H1 (cell line): ENCODE results near the gene SHMT1. TPM values are rescaled to one million over a fixed set of nuclear protein-coding genes. Genes with fewer than 3 reads are reported as not detected.

Experiments used
- CTCF ChIA-PET: fragments of 300-600 bp; sonication (Branson Sonifier 250); formaldehyde crosslinking; loops from one replicate; lab custom pipeline; 2021; ENCODE audit not compliant: partially characterized antibody; lab: Charles Lee
- POLR2A ChIA-PET: fragments of 300-600 bp; sonication (Branson Sonifier 250); formaldehyde crosslinking; loops from one replicate; lab custom pipeline; 2021; ENCODE audit warnings: inconsistent platforms; ENCODE audit not compliant: partially characterized antibody; lab: Charles Lee
- DNase-seq, 2 experiments: peaks; one replicate each; pipeline versions ENCODE4 v3.0.0 to v3.0.0-alpha.2; 2010 to 2022; ENCODE audit warnings: low spot score in 2 of 2, low read depth in 1 of 2, mixed read lengths in 1 of 2
- FAIRE-seq: peaks from 2 replicates; lab custom pipeline; 2011; peaks lifted over from hg19 to GRCh38; lab: Jason Lieb, UNC
- H2AFZ ChIP-seq: 2 replicates; pipeline ENCODE4 v1.8.1; 2012; ENCODE audit warnings: low read length, inconsistent platforms
- H2AK5ac ChIP-seq: 2 replicates; pipeline ENCODE4 v1.6.1; 2013; ENCODE audit warnings: low read depth, low read length
- H2BK120ac ChIP-seq: replicated peaks from 2 replicates; pipeline ENCODE3; 2013; ENCODE audit warnings: low read depth, low read length, inconsistent platforms
- H2BK12ac ChIP-seq: 2 replicates; pipeline ENCODE4 v1.6.1; 2013; ENCODE audit warnings: low read depth, low read length
- H2BK15ac ChIP-seq: 2 replicates; pipeline ENCODE4 v1.6.1; 2013; ENCODE audit warnings: low read length
- H2BK20ac ChIP-seq: 2 replicates; pipeline ENCODE4 v1.6.1; 2013; ENCODE audit warnings: low read length
- H2BK5ac ChIP-seq: 2 replicates; pipeline ENCODE4 v1.6.1; 2013; ENCODE audit warnings: low read depth, low read length
- H3K14ac ChIP-seq: 2 replicates; pipeline ENCODE4 v1.6.1; 2013; ENCODE audit warnings: inconsistent platforms; ENCODE audit not compliant: insufficient read length
- H3K18ac ChIP-seq: 2 replicates; pipeline ENCODE4 v1.6.1; 2013; ENCODE audit warnings: low read length; ENCODE audit errors: extremely low read depth
- H3K23ac ChIP-seq: 2 replicates; pipeline ENCODE4 v1.6.1; 2013; ENCODE audit warnings: inconsistent platforms; ENCODE audit not compliant: insufficient read length
- H3K23me2 ChIP-seq: 2 replicates; pipeline ENCODE4 v1.6.1; 2013; ENCODE audit warnings: low read depth, low read length
- H3K27ac ChIP-seq: 2 replicates; pipeline ENCODE4 v1.6.1; 2011; ENCODE audit warnings: low read depth, low read length, inconsistent platforms
- H3K27me3 ChIP-seq, 4 experiments: replicated peaks in 1 of 4; 1 replicate in 1 of 4; 2 replicates in 3 of 4; pipeline versions ENCODE4 v1.6.1 to v1.8.1; 2011 to 2013; ENCODE audit warnings: low read length in 3 of 4, mild to moderate bottlenecking in 3 of 4, inconsistent platforms in 2 of 4, mixed read lengths in 2 of 4, moderate library complexity in 1 of 4; ENCODE audit not compliant: control insufficient read depth in 3 of 4, insufficient read depth in 3 of 4; ENCODE audit errors: extremely low read depth in 1 of 4
- H3K36me3 ChIP-seq, 4 experiments: 2 replicates each; pipeline versions ENCODE4 v1.6.1 to v1.8.1; 2011 to 2013; ENCODE audit warnings: mild to moderate bottlenecking in 4 of 4, low read length in 3 of 4, moderate library complexity in 2 of 4, control low read depth in 1 of 4, inconsistent platforms in 1 of 4; ENCODE audit not compliant: insufficient read depth in 4 of 4, control insufficient read depth in 2 of 4
- H3K4ac ChIP-seq: replicated peaks from 2 replicates; pipeline ENCODE3; 2013; ENCODE audit warnings: low read length, low read depth, mixed read lengths, inconsistent platforms; ENCODE audit not compliant: insufficient read length
- H3K4me1 ChIP-seq, 4 experiments: replicated peaks in 1 of 4; 1 replicate in 1 of 4; 2 replicates in 3 of 4; pipeline versions ENCODE4 v1.6.1 to v1.8.1; 2011 to 2013; ENCODE audit warnings: low read length in 3 of 4, inconsistent platforms in 2 of 4, mixed read lengths in 1 of 4; ENCODE audit not compliant: insufficient read depth in 4 of 4, control insufficient read depth in 3 of 4
- H3K4me2 ChIP-seq, 2 experiments: 2 replicates each; pipeline versions ENCODE4 v1.6.1 to v1.8.1; 2011 to 2013; ENCODE audit warnings: low read depth in 2 of 2, low read length in 2 of 2, control low read depth in 1 of 2, inconsistent platforms in 1 of 2, mild to moderate bottlenecking in 1 of 2; ENCODE audit not compliant: insufficient read depth in 1 of 2
- H3K4me3 ChIP-seq, 4 experiments: fragments of 200-600, 300-600 bp in 1 of 4; sonication (generic), shearing (Covaris generic), sonication (Bioruptor Twin) in 1 of 4; 2 replicates each; pipeline versions ENCODE4 v1.5.1 to v1.8.1; 2011 to 2016; ENCODE audit warnings: low read length in 4 of 4, low read depth in 3 of 4, control low read depth in 2 of 4, inconsistent platforms in 2 of 4, mild to moderate bottlenecking in 2 of 4, mixed read lengths in 1 of 4, moderate library complexity in 1 of 4; ENCODE audit not compliant: insufficient read depth in 2 of 4; ENCODE audit errors: extremely low read depth in 1 of 4
- H3K56ac ChIP-seq: replicated peaks from 2 replicates; pipeline ENCODE3; 2013; ENCODE audit warnings: low read depth, mild to moderate bottlenecking, mixed read lengths, low read length, inconsistent platforms; ENCODE audit not compliant: insufficient read length
- H3K79me1 ChIP-seq: 2 replicates; pipeline ENCODE4 v1.6.1; 2013; ENCODE audit warnings: low read depth, low read length, control low read depth
- H3K79me2 ChIP-seq, 2 experiments: 2 replicates each; pipeline versions ENCODE4 v1.6.1 to v1.8.1; 2012 to 2013; ENCODE audit warnings: low read length in 2 of 2, mild to moderate bottlenecking in 2 of 2, inconsistent platforms in 1 of 2; ENCODE audit not compliant: insufficient read depth in 2 of 2, control insufficient read depth in 1 of 2
- H3K9ac ChIP-seq, 4 experiments: replicated peaks in 1 of 4; 1 replicate in 1 of 4; 2 replicates in 3 of 4; pipeline versions ENCODE4 v1.6.1 to v1.8.1; 2011 to 2013; ENCODE audit warnings: low read depth in 3 of 4, low read length in 3 of 4, control low read depth in 2 of 4, mild to moderate bottlenecking in 2 of 4, moderate library complexity in 2 of 4, inconsistent platforms in 1 of 4; ENCODE audit errors: extremely low read depth in 1 of 4
- H3K9me3 ChIP-seq, 2 experiments: 2 replicates each; pipeline versions ENCODE4 v1.6.1 to v1.8.1; 2012 to 2013; ENCODE audit warnings: mild to moderate bottlenecking in 2 of 2, moderate library complexity in 2 of 2, control low read depth in 1 of 2, inconsistent platforms in 1 of 2, low read depth in 1 of 2, low read length in 1 of 2, mixed read lengths in 1 of 2; ENCODE audit not compliant: insufficient read depth in 2 of 2
- H4K20me1 ChIP-seq, 2 experiments: replicated peaks in 1 of 2; 2 replicates each; pipeline versions ENCODE3 to v1.8.1; 2011 to 2013; ENCODE audit warnings: inconsistent platforms in 2 of 2, low read length in 2 of 2, mild to moderate bottlenecking in 1 of 2; ENCODE audit not compliant: insufficient read depth in 2 of 2, control insufficient read depth in 1 of 2
- H4K5ac ChIP-seq: 2 replicates; pipeline ENCODE4 v1.6.1; 2013; ENCODE audit warnings: low read length, low read depth, mixed read lengths, inconsistent platforms; ENCODE audit not compliant: insufficient read length
- H4K8ac ChIP-seq: 2 replicates; pipeline ENCODE4 v1.8.0; 2013; ENCODE audit warnings: mild to moderate bottlenecking, moderate library complexity, low read length, inconsistent platforms; ENCODE audit not compliant: insufficient read depth; ENCODE audit errors: extremely low read depth
- H4K91ac ChIP-seq: replicated peaks from 2 replicates; pipeline ENCODE3; 2013; ENCODE audit warnings: low read length, mixed read lengths, inconsistent platforms; ENCODE audit not compliant: insufficient read length
- ASH2L ChIP-seq: fragments of 200-600, 300-600 bp; sonication (generic); IDR thresholded peaks from one replicate; pipeline ENCODE4 v1.7.1; 2017; ENCODE audit warnings: low read length
- KDM4A ChIP-seq: IDR thresholded peaks from one replicate; pipeline ENCODE4 v1.7.1; 2012; ENCODE audit warnings: low read depth, mild to moderate bottlenecking, moderate library complexity, low read length, inconsistent platforms; ENCODE audit not compliant: severe bottlenecking
- KDM5A ChIP-seq: fragments of 200-600 bp; IDR thresholded peaks from 2 replicates; pipeline ENCODE4 v1.7.1; 2012; ENCODE audit warnings: mild to moderate bottlenecking, low read length, inconsistent platforms, mixed read lengths
- POLR2A ChIP-seq, 2 experiments: IDR thresholded peaks; 1 replicate in 1 of 2; 2 replicates in 1 of 2; pipeline ENCODE4 v1.6.1; 2011; ENCODE audit warnings: low read depth in 2 of 2, low read length in 2 of 2, mild to moderate bottlenecking in 2 of 2; ENCODE audit errors: control extremely low read depth in 1 of 2
- RFX5 ChIP-seq: IDR thresholded peaks from 2 replicates; pipeline ENCODE4 v1.6.1; 2011; ENCODE audit warnings: low read depth, low read length, improper control_type of control experiment, borderline replicate concordance
- TAF1 ChIP-seq: IDR thresholded peaks from 2 replicates; pipeline ENCODE4 v1.6.1; 2011; ENCODE audit warnings: mild to moderate bottlenecking, low read depth, low read length
- whole genome bisulfite sequencing, 2 experiments: shearing (Covaris generic) in 1 of 2; methylation state at CpG; one replicate each; pipeline versions ENCODE4 v1.1.6 to v1.1.7; 2013 to 2015; ENCODE audit warnings: low lambda C conversion rate in 2 of 2, mixed read lengths in 2 of 2, inconsistent platforms in 1 of 2, low coverage in 1 of 2, missing lambda C conversion rate in 1 of 2; ENCODE audit not compliant: insufficient replicate concordance in 2 of 2, insufficient coverage in 1 of 2, insufficient read length in 1 of 2; ENCODE audit errors: extremely low coverage in 1 of 2, missing lambda C conversion rate in 1 of 2; 5-methylcytosine and 5-hydroxymethylcytosine counted together
- long read RNA-seq, 2 experiments: library from RNA in 1 of 2; library from capped mRNA in 1 of 2; stranded (forward); transcript quantifications; one replicate each; pipeline ENCODE4 v2.0.0, GENCODE V29; 2021; ENCODE audit warnings: inconsistent platforms in 1 of 2
- polyA minus RNA-seq, 3 experiments: library from RNA; depleted of rRNA, polyadenylated mRNA; stranded (reverse); fragments of >200 nt; gene quantifications; 1 replicate in 2 of 3; 2 replicates in 1 of 3; pipeline ENCODE4 v1.2.3, GENCODE V29; 2011
- polyA plus RNA-seq, 7 experiments: library from polyadenylated mRNA; depleted of rRNA in 3 of 7; stranded (reverse) in 5 of 7; unstranded in 2 of 7; fragments of >200 nt in 5 of 7; fragments of 200-250 nt in 2 of 7; gene quantifications; 1 replicate in 5 of 7; 2 replicates in 1 of 7; 4 replicates in 1 of 7; pipeline versions ENCODE4 v1.2.1 to v1.2.3, GENCODE V29; 2011 to 2013; ENCODE audit warnings: missing spikeins in 2 of 7, mixed read lengths in 2 of 7
- total RNA-seq: library from RNA; stranded (reverse); fragmentation: NEBNext Ultra II Directional; extraction: Animal tissue kit (Norgen Biotek cat#: 25700); gene quantifications from 2 replicates; pipeline ENCODE4 v1.2.1, GENCODE V29; 2021

Gene SHMT1
- 38.0 and 39.3 TPM in 2 replicates for total RNA-seq
- polyA plus RNA-seq (2011; rRNA removed) = 30.7 and 31.9 TPM in 2 replicates
- 34.5 TPM for polyA plus RNA-seq (2011; cell fraction: cytosol; rRNA removed)
- polyA plus RNA-seq (2011; cell fraction: nucleus; rRNA removed) = 52.6 TPM
- polyA plus RNA-seq (2012, experiment 1 of 2) = 32.8 to 39.7 TPM (median 36.5 TPM) in 4 replicates
- 30.7 TPM for polyA plus RNA-seq (2012, experiment 2 of 2)
- 27.3 TPM for polyA plus RNA-seq (2013, experiment 1 of 2)
- polyA plus RNA-seq (2013, experiment 2 of 2) = 24.1 TPM
- polyA minus RNA-seq (2011; rRNA and poly(A)+ RNA removed) = 36.3 and 41.1 TPM in 2 replicates
- 19.5 TPM for polyA minus RNA-seq (2011; cell fraction: cytosol; rRNA and poly(A)+ RNA removed)
- 37.4 TPM for polyA minus RNA-seq (2011; cell fraction: nucleus; rRNA and poly(A)+ RNA removed)
- long read RNA-seq, experiment 1, partial matches to known transcripts = 15 of 28 reads
- long read RNA-seq, experiment 1, other reads (novel, unspliced or antisense) = 8 of 28 reads
- long read RNA-seq, experiment 2, transcript SHMT1-201 (12 exons, 2,464 nt) = major isoform, 15 of 20 reads
- long read RNA-seq, experiment 2, partial matches to known transcripts = 2 of 20 reads
- long read RNA-seq, experiment 2, other reads (novel, unspliced or antisense) = 2 of 20 reads

- Histone ChIP-seq H2BK12ac (no peak within 1 kb of the TSS), H2BK15ac (no peak within 1 kb of the TSS), H2AFZ (peak within 1 kb of the TSS; percentile 83; the same call in 1 of the 2 replicates), H3K79me2 (peaks cover 4 to 35% of the 10 kb centered on the region in 2 experiments), H4K91ac (peak within 1 kb of the TSS; percentile 74), H4K5ac (peak within 1 kb of the TSS; percentile 78), H3K4me2 (peak within 1 kb of the TSS; percentile 78 to 79), H2BK120ac (no peak within 1 kb of the TSS), H3K27ac (no peak within 1 kb of the TSS; the same call in 1 of the 2 replicates), H3K9me3 (no peaks in the 10 kb centered on the region), H4K20me1 (peaks cover 0 to 2% of the 10 kb centered on the region in 2 experiments), H3K4me3 (peak within 1 kb of the TSS; percentile 84 to 94 (median 88)), H4K8ac (peak within 1 kb of the TSS; percentile 94), H2AK5ac (no peak within 1 kb of the TSS), H3K4me1 (peaks cover 0 to 2% (median 0%) of the 10 kb centered on the region in 4 experiments; a peak in 1 of 7 replicates), H3K79me1 (peaks cover 7% of the 10 kb centered on the region; the same call in 1 of the 2 replicates), H3K56ac (peak within 1 kb of the TSS; percentile 30), H3K27me3 (no peaks in the 10 kb centered on the region), H3K18ac (peak within 1 kb of the TSS; percentile 72), H3K9ac (peak within 1 kb of the TSS; percentile 75 to 92 (median 83)), H3K4ac (no peak within 1 kb of the TSS), H2BK5ac (peak within 1 kb of the TSS; percentile 60; the same call in 1 of the 2 replicates), H3K36me3 (peaks cover 0 to 7% (median 3%) of the 10 kb centered on the region in 4 experiments; a peak in 3 of 8 replicates), H3K23me2 (peaks cover 6% of the 10 kb centered on the region), H2BK20ac (no peak within 1 kb of the TSS), H3K14ac (peak within 1 kb of the TSS; percentile 98), H3K23ac (no peak within 1 kb of the TSS)
- ChIA-PET POLR2A (interaction anchor here (0.6 to 3.0 kb wide), 14 partner anchors 10 to 179 kb away, joined by 3 to 13 read pairs (median 4); partner anchors contain the start of genes ALKBH5, MIEF2, SMCR8 and TOP3A), CTCF (interaction anchor here (0.8 to 1.9 kb wide), 4 partner anchors 11 to 43 kb away, joined by 3 to 5 read pairs (median 4); no protein-coding TSS in a partner anchor)
- DNase-seq (peak; percentile 92 to 96), FAIRE-seq (no peak)
- WGBS, 2 experiments = 4% methylated on average over 27 of the region's 76 CpGs; no CpG with 5 or more reads in 1 of the 2 experiments
- TF ChIP-seq TAF1 (peak; percentile 91), RFX5 (no peak), KDM5A (no peak), POLR2A (IDR thresholded peaks at IDR 0.05; ENCODE audit: control extremely low read depth in 1 of 2, low read depth in 2 of 2, low read length in 2 of 2) (peak; percentile 78 to 85), ASH2L (peak; percentile 88), KDM4A (peak; percentile 90)
Measured at GRCh38 chr17:18363101-18364049, at the start of gene SHMT1. Gene SHMT1 (minus strand): TSS chr17:18363550. CDS start chr17:18355981, 7,569 bp downstream.
